ENCODE measurements around the gene B4GAT1. TPM values are rescaled to one million over a fixed set of nuclear protein-coding genes. Genes with fewer than 3 reads are reported as not detected.

The B4GAT1 gene
- total and polyA plus RNA-seq, 4 donors: 12.0 to 20.8 (median 17.6) TPM

DNA sequence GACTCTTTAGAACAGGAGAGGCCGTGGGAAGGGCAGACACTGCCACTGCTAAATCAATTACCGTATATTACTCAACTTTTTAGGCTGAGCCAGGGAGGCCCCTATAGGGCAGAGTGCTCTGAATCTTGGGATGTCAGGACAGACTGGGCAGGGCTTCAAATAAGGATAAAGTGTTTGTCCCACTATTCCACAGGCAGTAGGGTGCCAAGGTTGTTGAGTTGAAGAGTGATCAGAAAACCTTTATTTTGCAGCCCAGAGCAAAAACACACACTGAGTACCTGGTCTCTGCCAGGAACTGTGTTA is 1.6 kb upstream of the B4GAT1 start (continued):
- TF ChIP-seq SP1 (IDR thresholded peaks at IDR 0.05) (peak; percentile 25), RAD21 (IDR thresholded peaks at IDR 0.05) (no peak)

GRCh38 chr11:66346476-66347424 is 679 bp downstream of the B4GAT1 start:
- Histone ChIP-seq H3K9ac (ENCODE audit: low read depth in 1 of 2, low read length in 2 of 2) (peak overlapping the region in 1 of 2 donors; percentile 50), H3K4me3 (ENCODE audit: low read depth in 1 of 3, low read length in 3 of 3) (peak overlapping the region; percentile 76 to 82 (median 81)), H3K27ac (ENCODE audit: low read depth in 1 of 2, low read length in 2 of 2) (peak overlapping the region; percentile 26 to 81), H3K4me1 (ENCODE audit: control insufficient read depth in 4 of 4, insufficient read depth in 4 of 4, low read length in 3 of 4) (peaks cover 11 to 67% (median 57%) of the 10 kb centered on the region in 4 donors), H3K36me3 (ENCODE audit: control insufficient read depth in 4 of 4, insufficient read depth in 3 of 4, low read depth in 1 of 4, low read length in 3 of 4) (peaks cover under 1 to 4% (median 3%) of the 10 kb centered on the region in 4 donors), H3K27me3 (ENCODE audit: control insufficient read depth in 4 of 4, insufficient read depth in 4 of 4, low read length in 3 of 4) (no peaks in the 10 kb centered on the region), H3K9me3 (ENCODE audit: control insufficient read depth in 4 of 4, low read length in 3 of 4) (no peaks in the 10 kb centered on the region)
- no peak for DNase-seq (ENCODE audit: low spot score)
- 33% methylated on average over 68 of the region's 68 CpGs for WGBS
- TF ChIP-seq CTCF (IDR thresholded peaks at IDR 0.05; ENCODE audit: low read depth, low read length, missing input control): no peak

DNA sequence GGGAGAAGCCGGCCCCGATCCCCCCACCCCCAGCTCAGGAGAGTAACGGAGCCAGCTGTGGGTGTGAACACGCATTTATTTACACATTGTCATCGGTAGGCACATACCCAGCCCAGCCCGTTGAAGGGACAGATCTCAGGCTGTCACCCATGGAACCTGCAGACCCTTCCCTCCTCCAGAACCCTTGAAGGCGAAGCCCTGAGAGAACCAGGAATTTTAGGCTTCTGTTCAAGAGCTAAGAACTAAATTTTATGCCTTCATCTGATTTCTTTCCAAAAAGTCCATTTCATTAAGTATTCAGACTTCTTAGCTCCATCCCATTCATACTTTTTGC is 2.1 kb downstream of the B4GAT1 start:
- no peaks in the 10 kb centered on the region for H3K9me3 ChIP-seq (ENCODE audit: control insufficient read depth in 4 of 4, low read length in 3 of 4)
- peaks cover 11 to 17% (median 12%) of the 10 kb centered on the region in 4 donors for H3K36me3 ChIP-seq (ENCODE audit: control insufficient read depth in 4 of 4, insufficient read depth in 3 of 4, low read depth in 1 of 4, low read length in 3 of 4)
- no peak for TF ChIP-seq GABPA (IDR thresholded peaks at IDR 0.05 in 1 of 2, conservative IDR thresholded peaks at IDR 0.05 in 1 of 2)
- no peak for TF ChIP-seq TAF1 (conservative IDR thresholded peaks at IDR 0.05)
- TF ChIP-seq CTCF (IDR thresholded peaks at IDR 0.05; ENCODE audit: low read depth, low read length, missing input control): no peak
- peak; percentile 41 for TF ChIP-seq YY1 (IDR thresholded peaks at IDR 0.05)
- no peak for TF ChIP-seq RXRA (IDR thresholded peaks at IDR 0.05)
- no peak for TF ChIP-seq HNF4G (IDR thresholded peaks at IDR 0.05)
- no peak for TF ChIP-seq MAX (IDR thresholded peaks at IDR 0.05)
- peak overlapping the region; percentile 21 to 66 for H3K27ac ChIP-seq (ENCODE audit: low read depth in 1 of 2, low read length in 2 of 2)
- peak overlapping the region; percentile 46 to 95 (median 75) for H3K4me3 ChIP-seq (ENCODE audit: low read depth in 1 of 3, low read length in 3 of 3)
- H3K9ac ChIP-seq (ENCODE audit: low read depth in 1 of 2, low read length in 2 of 2): peak overlapping the region in 1 of 2 donors; percentile 33
- peaks cover 11 to 54% (median 48%) of the 10 kb centered on the region in 4 donors for H3K4me1 ChIP-seq (ENCODE audit: control insufficient read depth in 4 of 4, insufficient read depth in 4 of 4, low read length in 3 of 4)
- no peak for DNase-seq (ENCODE audit: low spot score)
- H3K27me3 ChIP-seq (ENCODE audit: control insufficient read depth in 4 of 4, insufficient read depth in 4 of 4, low read length in 3 of 4): no peaks in the 10 kb centered on the region
- WGBS: 3% methylated on average over 7 of the region's 7 CpGs

All from liver (tissue), 9 donors.